GM18870 (cell line): ENCODE data around the gene PPIF.
A peak's percentile ranks its signal among the peaks of the same experiment; 100 is the strongest.

Experiments
- ATAC-seq: cut with Tn5 transposase; IDR thresholded peaks from one replicate; pipeline ENCODE4 v1.9.1; 2021; ENCODE audit warnings: moderate library complexity; ENCODE audit not compliant: unreplicated experiment

Gene PPIF

GRCh38 chr10:79347226-79347893 lies at the start of gene PPIF:
Gene PPIF (plus strand): TSS chr10:79347469. CDS start chr10:79347549, 80 bp downstream.
- ATAC-seq = peak; percentile 52

GRCh38 chr10:79298403-79299244 lies 48.6 kb upstream of the PPIF start:
- ATAC-seq = no peak

- no peak for ATAC-seq
Observed at GRCh38 chr10:79299397-79300241, 47.6 kb upstream of the PPIF start.

- no peak for ATAC-seq
Observed at GRCh38 chr10:79300711-79301110, 46.6 kb upstream of the PPIF start.

GRCh38 chr10:79301754-79302530 lies 45.3 kb upstream of the PPIF start:
- no peak for ATAC-seq

DNA sequence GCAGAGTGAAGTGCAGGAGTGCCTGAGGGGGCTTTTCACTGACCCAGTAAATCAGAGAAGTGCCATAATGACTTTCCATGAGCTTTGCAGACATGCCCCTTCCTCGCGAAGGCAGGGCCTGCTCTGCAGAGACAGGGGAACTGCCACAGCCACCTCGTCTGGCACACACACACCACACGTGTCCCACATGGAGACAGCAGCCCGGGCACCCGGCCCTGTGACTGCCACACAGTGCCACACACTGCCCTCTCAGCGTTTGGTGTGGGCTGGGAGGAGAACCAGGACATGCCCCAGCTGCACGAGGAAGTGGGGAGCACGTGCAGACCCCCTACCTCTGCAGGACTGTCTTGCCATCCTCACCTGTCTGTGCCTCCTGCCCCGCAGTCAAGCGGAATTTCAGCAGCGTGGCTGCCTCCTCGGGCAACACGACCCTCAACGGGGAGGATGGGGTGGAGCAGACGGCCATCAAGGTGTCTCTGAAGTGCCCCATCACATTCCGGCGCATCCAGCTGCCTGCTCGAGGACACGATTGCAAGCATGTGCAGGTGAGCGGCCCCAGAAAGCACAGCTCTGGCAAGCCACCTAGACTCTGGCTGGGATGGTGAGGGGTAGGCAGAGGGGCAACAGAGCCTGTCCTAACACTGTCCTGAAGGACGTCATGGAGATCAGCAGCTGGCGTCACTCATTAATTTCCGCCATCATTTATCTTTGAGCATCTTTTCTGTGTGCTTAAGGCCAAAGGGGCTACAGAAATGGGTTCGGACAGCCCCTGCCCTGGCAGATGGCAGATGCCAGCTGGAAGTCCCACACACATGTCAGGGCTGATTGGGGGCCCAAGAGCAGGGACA lies 43.4 kb upstream of the PPIF start:
- no peak for ATAC-seq

DNA sequence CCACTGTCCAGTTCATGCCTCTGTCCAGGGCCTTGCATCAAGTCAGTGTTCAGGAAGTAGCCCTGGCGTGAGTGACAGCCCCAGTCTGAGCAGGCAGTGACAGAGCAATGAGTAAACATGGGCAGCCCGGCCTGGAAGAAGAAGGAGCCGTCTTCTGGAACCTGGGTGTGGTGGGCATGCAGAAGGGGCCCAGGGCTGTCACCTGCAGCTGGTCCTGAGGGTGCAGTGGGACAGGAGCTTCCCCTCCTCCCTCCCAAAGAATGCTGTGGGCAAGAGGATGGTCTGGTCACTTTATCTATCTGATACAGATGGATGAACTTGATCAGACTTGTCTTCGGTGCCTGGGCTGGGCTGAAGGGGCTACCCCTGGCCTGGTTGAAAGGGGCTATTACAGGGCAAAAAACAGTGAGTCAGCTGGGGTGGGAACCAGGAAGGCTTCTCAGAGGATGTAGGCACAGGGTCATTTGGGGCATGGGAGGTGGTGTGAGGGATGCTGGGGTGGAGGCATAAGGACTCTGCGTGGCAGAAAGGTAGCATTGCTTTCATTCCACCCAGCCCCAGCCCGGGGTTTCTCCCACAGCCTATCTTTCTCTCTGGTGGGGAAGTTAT lies 42.7 kb upstream of the PPIF start:
- ATAC-seq = no peak

DNA sequence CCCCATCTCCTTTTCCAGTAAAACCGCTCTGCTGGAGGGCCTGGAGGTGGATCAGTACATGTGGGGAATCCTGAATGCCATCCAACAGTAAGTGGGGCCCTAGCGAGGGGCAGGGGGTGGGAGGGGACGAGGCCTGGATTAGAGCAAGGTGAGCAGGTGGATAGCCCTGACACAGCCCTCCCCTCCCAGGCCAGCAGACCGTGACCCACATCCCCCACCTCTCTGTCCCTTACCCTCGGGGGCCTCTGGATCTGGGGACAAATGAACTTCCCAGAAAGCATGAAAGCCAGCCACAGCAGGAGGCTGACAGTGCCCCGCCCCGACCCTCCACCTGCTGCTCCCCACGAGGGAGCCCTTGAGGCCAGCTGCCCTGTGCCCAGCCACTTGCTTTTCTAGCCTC lies 41.8 kb upstream of the PPIF start:
- ATAC-seq = no peak

GRCh38 chr10:79305988-79306387 lies 41.3 kb upstream of the PPIF start:
- ATAC-seq = no peak

GRCh38 chr10:79306644-79307220 lies 40.5 kb upstream of the PPIF start:
- no peak for ATAC-seq

DNA sequence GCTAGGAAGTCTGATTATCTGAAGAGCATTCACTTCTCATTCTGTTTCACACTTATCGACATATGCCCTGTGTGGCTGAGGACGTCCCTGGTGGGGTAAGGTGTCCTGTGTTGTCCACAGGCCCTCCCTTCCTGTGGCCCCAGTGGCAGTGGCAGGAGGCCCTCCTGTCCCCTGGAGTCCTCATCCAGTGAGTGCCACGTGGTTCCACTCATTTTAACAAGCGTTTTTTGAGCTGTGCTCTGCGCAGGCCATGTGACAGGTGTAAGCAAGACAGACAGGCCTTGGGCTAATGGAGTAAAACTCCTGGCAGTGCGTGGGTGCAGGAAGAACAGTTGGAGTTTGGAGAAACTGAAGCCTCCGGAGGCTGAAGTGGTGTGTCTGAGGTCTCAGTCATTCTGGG lies 39.3 kb upstream of the PPIF start:
- ATAC-seq = no peak

DNA sequence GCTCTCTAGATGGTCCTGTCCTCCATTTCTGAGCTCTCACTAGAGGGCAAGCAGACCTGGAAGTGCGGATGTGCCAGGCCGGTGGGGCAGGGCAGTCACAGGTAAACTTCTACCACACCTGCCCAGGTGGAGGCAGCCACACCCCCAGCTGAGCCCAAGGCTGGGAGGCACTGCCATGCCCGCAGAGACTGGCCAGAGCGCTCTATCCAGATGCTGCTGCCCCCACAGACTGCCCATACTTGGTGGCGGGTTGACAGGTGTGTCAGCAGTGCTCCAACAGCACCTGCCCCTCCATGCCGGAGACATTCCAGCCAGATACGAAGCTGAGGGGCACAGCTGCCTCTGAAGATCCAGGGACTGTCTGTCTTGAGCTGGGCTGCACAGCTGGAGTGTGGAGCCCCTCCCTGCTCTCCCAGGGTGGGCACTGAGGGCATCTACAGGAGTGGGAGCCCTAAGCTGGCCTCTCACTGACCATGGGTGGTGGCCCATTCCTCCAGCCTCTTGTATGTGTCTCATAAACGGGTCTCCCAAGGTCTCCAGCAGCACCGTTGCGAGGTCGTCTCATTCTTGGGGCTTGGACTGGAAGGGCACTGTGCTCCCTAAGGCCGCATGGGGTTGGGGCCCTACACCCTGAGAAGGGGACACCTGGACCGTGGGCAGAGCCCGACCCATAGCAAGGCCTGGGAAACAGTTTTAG lies 38.2 kb upstream of the PPIF start:
- no peak for ATAC-seq

DNA sequence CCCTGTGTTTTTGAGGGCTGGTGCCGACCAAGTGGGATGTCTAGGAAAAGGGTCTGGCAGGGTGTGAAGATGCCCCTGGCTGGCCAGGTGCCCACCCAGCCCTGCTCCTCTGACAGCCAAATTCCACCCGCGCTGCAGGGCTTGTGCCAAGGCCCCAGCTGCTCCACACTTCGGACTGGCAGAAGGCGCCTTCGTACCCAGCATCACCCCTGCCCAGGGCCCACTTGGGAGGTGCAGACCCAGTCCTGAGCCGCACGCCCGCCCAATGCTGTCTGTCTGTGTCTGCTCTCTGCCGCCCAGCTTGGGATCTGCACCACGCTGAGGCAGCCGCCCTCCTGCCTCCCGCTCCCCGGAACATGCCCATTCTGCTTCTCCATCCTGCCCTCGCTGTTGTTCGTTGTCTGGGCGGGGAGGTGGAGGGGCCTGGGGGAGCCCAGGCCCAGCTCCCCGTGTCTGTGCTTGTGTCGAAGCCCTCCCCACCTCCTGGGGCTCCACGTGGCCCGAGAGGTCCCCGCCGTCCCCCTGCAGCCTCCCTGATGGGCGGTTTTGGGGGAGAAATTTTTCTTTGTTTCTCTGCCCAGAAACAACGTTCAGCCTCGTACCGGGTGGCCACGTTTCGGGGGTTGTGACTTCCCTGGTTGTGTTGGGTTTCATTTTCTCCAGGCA lies 36.9 kb upstream of the PPIF start:
- ATAC-seq = no peak

- no peak for ATAC-seq
Observed at GRCh38 chr10:79310911-79311573, 36.2 kb upstream of the PPIF start.

- no peak for ATAC-seq
Observed at GRCh38 chr10:79311581-79312407, 35.5 kb upstream of the PPIF start.

- no peak for ATAC-seq
Observed at GRCh38 chr10:79312601-79313187, 34.6 kb upstream of the PPIF start.
